ENCODE measurements around the gene LTA4H. TPM values are rescaled to one million over a fixed set of nuclear protein-coding genes. Genes with fewer than 3 reads are reported as not detected.
A peak's percentile ranks its signal among the peaks of the same experiment; 100 is the strongest.

The LTA4H gene
- total RNA-seq, 3 donors from 2014 or later = 66.5 to 94.5 (median 67.4) TPM

GRCh38 chr12:96000858-96001257 lies 34.5 kb downstream of the LTA4H start:
- H3K9me3 ChIP-seq = no peaks in the 10 kb centered on the region
- no peaks in the 10 kb centered on the region for H3K27me3 ChIP-seq
- no peak overlapping the region for H3K27ac ChIP-seq
- no peaks in the 10 kb centered on the region for H3K4me1 ChIP-seq
- intact Hi-C loops (cut with DNase I; ENCODE audit: low total_unique reads) = no loop called here
- DNase-seq (ENCODE audit: low spot score in 2 of 2) = no peak
- TF ChIP-seq CTCF (IDR thresholded peaks at IDR 0.05) (no peak), POLR2A (IDR thresholded peaks at IDR 0.05) (no peak), POLR2AphosphoS5 (IDR thresholded peaks at IDR 0.05) (no peak)
- no peak overlapping the region for H3K4me3 ChIP-seq
- H3K36me3 ChIP-seq = peaks cover 7% of the 10 kb centered on the region

GRCh38 chr12:95999484-95999883 lies 35.9 kb downstream of the LTA4H start:
- Histone ChIP-seq H3K27me3 (no peaks in the 10 kb centered on the region), H3K4me3 (no peak overlapping the region), H3K36me3 (peaks cover 7% of the 10 kb centered on the region), H3K9me3 (no peaks in the 10 kb centered on the region), H3K27ac (no peak overlapping the region), H3K4me1 (no peaks in the 10 kb centered on the region)
- DNase-seq (ENCODE audit: low spot score in 2 of 2) = no peak
- TF ChIP-seq CTCF (IDR thresholded peaks at IDR 0.05) (no peak), POLR2AphosphoS5 (IDR thresholded peaks at IDR 0.05) (no peak), POLR2A (IDR thresholded peaks at IDR 0.05) (no peak)
- intact Hi-C loops (cut with DNase I; ENCODE audit: low total_unique reads) = loop anchor here (2.0 kb wide), 1 partner anchor 29 kb away; no protein-coding TSS in a partner anchor

GRCh38 chr12:95998611-95999286 lies 36.6 kb downstream of the LTA4H start:
- H3K27me3 ChIP-seq = no peaks in the 10 kb centered on the region
- no peak for DNase-seq (ENCODE audit: low spot score in 2 of 2)

GRCh38 chr12:95997911-95998510 lies 37.4 kb downstream of the LTA4H start:
- Histone ChIP-seq H3K27me3 (no peaks in the 10 kb centered on the region), H3K27ac (no peak overlapping the region), H3K36me3 (peaks cover 7% of the 10 kb centered on the region), H3K4me1 (no peaks in the 10 kb centered on the region), H3K4me3 (no peak overlapping the region), H3K9me3 (no peaks in the 10 kb centered on the region)
- DNase-seq (ENCODE audit: low spot score in 2 of 2) = no peak
- intact Hi-C loops (cut with DNase I; ENCODE audit: low total_unique reads) = loop anchor here (2.0 kb wide), 2 partner anchors 27 to 39 kb away; no protein-coding TSS in a partner anchor
- TF ChIP-seq POLR2AphosphoS5 (IDR thresholded peaks at IDR 0.05) (no peak), POLR2A (IDR thresholded peaks at IDR 0.05) (no peak), CTCF (IDR thresholded peaks at IDR 0.05) (no peak)

More at GRCh38 chr12:95998611-95999286, 36.6 kb downstream of the LTA4H start:
- Histone ChIP-seq H3K36me3 (peaks cover 7% of the 10 kb centered on the region), H3K4me3 (no peak overlapping the region), H3K9me3 (no peaks in the 10 kb centered on the region), H3K27ac (no peak overlapping the region), H3K4me1 (no peaks in the 10 kb centered on the region)
- intact Hi-C loops (cut with DNase I; ENCODE audit: low total_unique reads) = loop anchor here (2.0 kb wide), 1 partner anchor 28 kb away; no protein-coding TSS in a partner anchor
- TF ChIP-seq POLR2A (IDR thresholded peaks at IDR 0.05) (no peak), CTCF (IDR thresholded peaks at IDR 0.05) (peak; percentile 22 to 65 (median 61)), POLR2AphosphoS5 (IDR thresholded peaks at IDR 0.05) (no peak)

- H3K36me3 ChIP-seq = peaks cover 3% of the 10 kb centered on the region
- no peak for TF ChIP-seq POLR2AphosphoS5 (IDR thresholded peaks at IDR 0.05)
- TF ChIP-seq POLR2A (IDR thresholded peaks at IDR 0.05) = no peak
- TF ChIP-seq CTCF (IDR thresholded peaks at IDR 0.05) = no peak
- H3K4me1 ChIP-seq = no peaks in the 10 kb centered on the region
- H3K9me3 ChIP-seq = no peaks in the 10 kb centered on the region
- intact Hi-C loops (cut with DNase I; ENCODE audit: low total_unique reads) = loop anchor here (2.0 kb wide), 1 partner anchor 40 kb away; no protein-coding TSS in a partner anchor
- H3K27me3 ChIP-seq = no peaks in the 10 kb centered on the region
- no peak overlapping the region for H3K4me3 ChIP-seq
- no peak for DNase-seq (ENCODE audit: low spot score in 2 of 2)
- H3K27ac ChIP-seq = no peak overlapping the region
These were observed 38.1 kb downstream of the LTA4H start for GRCh38 chr12:95997276-95997675.
